WTC11 (cell line): Measurements from ENCODE around the gene FRG2. TPM values are rescaled to one million over a fixed set of nuclear protein-coding genes. Genes with fewer than 3 reads are reported as not detected.
"Not testable (repeated sequence)": the region's sequence is repeated elsewhere in the genome, so short reads cannot be mapped to it uniquely, and the experiment has no call there.

Experiments used
- ATAC-seq: fragments of 200-7000 bp; cut with Tn5 transposase; 2 replicates; pipeline ENCODE4 v1.10.0; 2021; ENCODE audit warnings: mild to moderate bottlenecking, moderate library complexity
- CTCF ChIA-PET: fragments of 300-600 bp; sonication (Branson Sonifier 250); formaldehyde crosslinking; loops from one replicate; lab custom pipeline; 2021; ENCODE audit warnings: antibody characterized with exemption; lab: Charles Lee
- POLR2A ChIA-PET: fragments of 350-600 bp; sonication (Branson Sonifier 250); formaldehyde crosslinking; loops from one replicate; lab custom pipeline; 2021; ENCODE audit warnings: antibody characterized with exemption; lab: Charles Lee
- DNase-seq: peaks from one replicate; pipeline ENCODE4 v3.0.0; 2021; ENCODE audit warnings: low spot score
- H3K27ac Mint-ChIP-seq: 2 replicates; pipeline ENCODE4 v1.8.0; 2021; ENCODE audit warnings: mixed read lengths
- H3K27me3 Mint-ChIP-seq: 2 replicates; pipeline ENCODE4 v1.8.0; 2021; ENCODE audit warnings: low read depth, mild to moderate bottlenecking, moderate library complexity, mixed read lengths
- H3K36me3 Mint-ChIP-seq: 2 replicates; pipeline ENCODE4 v1.8.0; 2021; ENCODE audit warnings: mixed read lengths
- H3K4me1 Mint-ChIP-seq: 2 replicates; pipeline ENCODE4 v1.8.0; 2022; ENCODE audit warnings: mixed read lengths
- H3K4me3 Mint-ChIP-seq: 2 replicates; pipeline ENCODE4 v1.8.0; 2021; ENCODE audit warnings: mild to moderate bottlenecking, moderate library complexity, mixed read lengths
- H3K9me3 Mint-ChIP-seq: 2 replicates; pipeline ENCODE4 v1.8.0; 2021; ENCODE audit warnings: mixed read lengths
- ARID4B ChIP-seq: sonication (generic); formaldehyde crosslinking; IDR thresholded peaks from 2 replicates; pipeline ENCODE4 v1.8.0; 2023; ENCODE audit warnings: missing genetic modification reagents, mild to moderate bottlenecking, borderline replicate concordance
- CREM ChIP-seq: sonication (generic); formaldehyde crosslinking; IDR thresholded peaks from 2 replicates; pipeline ENCODE4 v1.8.1; 2022; ENCODE audit warnings: mild to moderate bottlenecking, missing genetic modification reagents, moderate library complexity
- EMX1 ChIP-seq: fragments of 250-450 bp; sonication (Bioruptor Pico); IDR thresholded peaks from 2 replicates; pipeline ENCODE4 v1.8.0; 2021; ENCODE audit warnings: mild to moderate bottlenecking
- FOXJ3 ChIP-seq: sonication (generic); formaldehyde crosslinking; IDR thresholded peaks from 2 replicates; pipeline ENCODE4 v1.9.0; 2021; ENCODE audit warnings: missing genetic modification reagents, mild to moderate bottlenecking, borderline replicate concordance
- FOXP1 ChIP-seq: sonication (generic); formaldehyde crosslinking; IDR thresholded peaks from 2 replicates; pipeline ENCODE4 v1.8.0; 2022; ENCODE audit warnings: missing genetic modification reagents, mild to moderate bottlenecking, moderate library complexity, borderline replicate concordance
- HMGA2 ChIP-seq: fragments of 250-450 bp; sonication (Bioruptor Pico); IDR thresholded peaks from 2 replicates; pipeline ENCODE4 v1.4.0; 2021; ENCODE audit warnings: mild to moderate bottlenecking, moderate library complexity
- IRF2 ChIP-seq: sonication (generic); formaldehyde crosslinking; IDR thresholded peaks from 2 replicates; pipeline ENCODE4 v1.8.0; 2022; ENCODE audit warnings: low read depth, missing genetic modification reagents, borderline replicate concordance
- MXD4 ChIP-seq: fragments of 250-450 bp; sonication (Bioruptor Pico); IDR thresholded peaks from 2 replicates; pipeline ENCODE4 v1.8.0; 2021; ENCODE audit warnings: mild to moderate bottlenecking, moderate library complexity, borderline replicate concordance
- NFATC4 ChIP-seq: fragments of 250-450 bp; sonication (Bioruptor Pico); IDR thresholded peaks from 2 replicates; pipeline ENCODE4 v1.9.0; 2021; ENCODE audit warnings: mild to moderate bottlenecking
- NR2C2 ChIP-seq: sonication (generic); formaldehyde crosslinking; IDR thresholded peaks from 2 replicates; pipeline ENCODE4 v1.8.0; 2022; ENCODE audit warnings: mild to moderate bottlenecking, missing genetic modification reagents
- NR3C1 ChIP-seq: sonication (generic); formaldehyde crosslinking; conservative IDR thresholded peaks from 2 replicates; pipeline ENCODE4 v1.8.1; 2023; ENCODE audit warnings: low read depth, mild to moderate bottlenecking, missing genetic modification reagents
- SMAD3 ChIP-seq: sonication (generic); formaldehyde crosslinking; IDR thresholded peaks from 2 replicates; pipeline ENCODE4 v1.8.0; 2022; ENCODE audit warnings: missing genetic modification reagents, mild to moderate bottlenecking, borderline replicate concordance
- SMAD4 ChIP-seq: sonication (generic); formaldehyde crosslinking; IDR thresholded peaks from 2 replicates; pipeline ENCODE4 v1.8.0; 2022; ENCODE audit warnings: mild to moderate bottlenecking, missing genetic modification reagents
- TCF7 ChIP-seq: sonication (generic); formaldehyde crosslinking; IDR thresholded peaks from 2 replicates; pipeline ENCODE4 v1.8.0; 2022; ENCODE audit warnings: mild to moderate bottlenecking, low read depth, missing genetic modification reagents, moderate library complexity
- TEAD1 ChIP-seq: sonication (generic); formaldehyde crosslinking; IDR thresholded peaks from 2 replicates; pipeline ENCODE4 v1.8.0; 2022; ENCODE audit warnings: mild to moderate bottlenecking, missing genetic modification reagents
- USF2 ChIP-seq: sonication (generic); formaldehyde crosslinking; IDR thresholded peaks from 2 replicates; pipeline ENCODE4 v1.8.1; 2023; ENCODE audit warnings: mild to moderate bottlenecking, missing genetic modification reagents, moderate library complexity
- ZNF121 ChIP-seq: sonication (generic); formaldehyde crosslinking; IDR thresholded peaks from 2 replicates; pipeline ENCODE4 v1.8.0; 2023; ENCODE audit warnings: missing genetic modification reagents
- ZNF219 ChIP-seq: sonication (generic); formaldehyde crosslinking; IDR thresholded peaks from 2 replicates; pipeline ENCODE4 v1.8.0; 2023; ENCODE audit warnings: missing genetic modification reagents, mild to moderate bottlenecking, borderline replicate concordance
- ZNF232 ChIP-seq: sonication (generic); formaldehyde crosslinking; IDR thresholded peaks from 2 replicates; pipeline ENCODE4 v1.8.0; 2022; ENCODE audit warnings: mild to moderate bottlenecking, missing genetic modification reagents
- ZNF263 ChIP-seq: sonication (generic); formaldehyde crosslinking; IDR thresholded peaks from 2 replicates; pipeline ENCODE4 v1.8.1; 2022; ENCODE audit warnings: low read depth, mild to moderate bottlenecking, moderate library complexity, missing genetic modification reagents
- total RNA-seq: library from RNA; stranded (reverse); gene quantifications from 3 replicates; pipeline ENCODE4 v1.2.3, GENCODE V29; 2021

The FRG2 gene
- total RNA-seq, 1 experiment from 2014 or later = not detected

- ATAC-seq, POLR2A ChIA-PET, H3K4me3 Mint-ChIP-seq, H3K27ac Mint-ChIP-seq, DNase-seq, H3K9me3 Mint-ChIP-seq, CTCF ChIA-PET: not testable (repeated sequence)
- H3K4me1 Mint-ChIP-seq = peaks cover 21% of the 10 kb centered on the region
- H3K27me3 Mint-ChIP-seq = peaks cover 70% of the 10 kb centered on the region
- H3K36me3 Mint-ChIP-seq = peaks cover 27% of the 10 kb centered on the region
These were observed 5.1 kb downstream of the FRG2 start for GRCh38 chr4:190021973-190022372.

- peak overlapping the region; percentile 69 for H3K4me3 Mint-ChIP-seq
- peaks cover 78% of the 10 kb centered on the region for H3K27me3 Mint-ChIP-seq
- H3K36me3 Mint-ChIP-seq = peaks cover 34% of the 10 kb centered on the region
- H3K9me3 Mint-ChIP-seq = peaks cover 7% of the 10 kb centered on the region; the same call in 1 of the 2 replicates
- H3K4me1 Mint-ChIP-seq = peaks cover 23% of the 10 kb centered on the region
- TF ChIP-seq SMAD3 (CRISPR knock-in tag) = no peak
- TF ChIP-seq IRF2 (CRISPR knock-in tag) = no peak
- no peak for TF ChIP-seq ARID4B
- TF ChIP-seq NFATC4 (CRISPR knock-in tag) = no peak
- TF ChIP-seq ZNF263 (CRISPR knock-in tag) = no peak
- no peak for TF ChIP-seq ZNF121
- no peak for TF ChIP-seq FOXJ3 (CRISPR knock-in tag)
- no peak for TF ChIP-seq FOXP1 (CRISPR knock-in tag)
- no peak for TF ChIP-seq ZNF219
- TF ChIP-seq CREM = no peak
- DNase-seq = peak; percentile 73
- POLR2A ChIA-PET = no interaction called here
- CTCF ChIA-PET = no interaction called here
- H3K27ac Mint-ChIP-seq = no peak overlapping the region
- ATAC-seq = peak; percentile 60
These were observed 6.0 kb downstream of the FRG2 start for GRCh38 chr4:190020790-190021717.

GRCh38 chr4:190019859-190020463 is 7.1 kb downstream of the FRG2 start:
- POLR2A ChIA-PET, DNase-seq, ATAC-seq, CTCF ChIA-PET, H3K9me3 Mint-ChIP-seq, H3K27ac Mint-ChIP-seq: not testable (repeated sequence)
- peaks cover 23% of the 10 kb centered on the region for H3K4me1 Mint-ChIP-seq
- peak overlapping the region; percentile 69 for H3K4me3 Mint-ChIP-seq
- peaks cover 84% of the 10 kb centered on the region for H3K27me3 Mint-ChIP-seq
- H3K36me3 Mint-ChIP-seq = peaks cover 36% of the 10 kb centered on the region

GRCh38 chr4:190019023-190019858 is 7.8 kb downstream of the FRG2 start:
- Mint-ChIP-seq H3K27ac (no peak overlapping the region), H3K9me3 (peaks cover 8% of the 10 kb centered on the region; the same call in 1 of the 2 replicates)
- CTCF ChIA-PET = no interaction called here
- no peak for TF ChIP-seq USF2
- no peak for TF ChIP-seq SMAD4 (CRISPR knock-in tag)
- TF ChIP-seq NR3C1 = no peak
- TF ChIP-seq NR2C2 (CRISPR knock-in tag) = no peak
- no peak for TF ChIP-seq ZNF232 (CRISPR knock-in tag)
- TF ChIP-seq TEAD1 = no peak
- TF ChIP-seq MXD4 (CRISPR knock-in tag) = no peak
- no peak for TF ChIP-seq TCF7
- TF ChIP-seq HMGA2 = no peak
- TF ChIP-seq EMX1 = no peak
- TF ChIP-seq, all 79 proteins: peak for 0
- Mint-ChIP-seq H3K27me3 (peaks cover 86% of the 10 kb centered on the region), H3K4me1 (peaks cover 23% of the 10 kb centered on the region), H3K4me3 (peak overlapping the region; percentile 41), H3K36me3 (peaks cover 39% of the 10 kb centered on the region)
- DNase-seq (no peak), ATAC-seq (no peak)
- POLR2A ChIA-PET = no interaction called here
